HG02588 (cell line): Measurements from ENCODE around the gene STAMBPL1.

Experiments
- ATAC-seq: cut with Tn5 transposase; IDR thresholded peaks from one replicate; pipeline ENCODE4 v1.9.1; 2021; ENCODE audit warnings: mild to moderate bottlenecking, moderate library complexity; ENCODE audit not compliant: unreplicated experiment

The STAMBPL1 gene

DNA sequence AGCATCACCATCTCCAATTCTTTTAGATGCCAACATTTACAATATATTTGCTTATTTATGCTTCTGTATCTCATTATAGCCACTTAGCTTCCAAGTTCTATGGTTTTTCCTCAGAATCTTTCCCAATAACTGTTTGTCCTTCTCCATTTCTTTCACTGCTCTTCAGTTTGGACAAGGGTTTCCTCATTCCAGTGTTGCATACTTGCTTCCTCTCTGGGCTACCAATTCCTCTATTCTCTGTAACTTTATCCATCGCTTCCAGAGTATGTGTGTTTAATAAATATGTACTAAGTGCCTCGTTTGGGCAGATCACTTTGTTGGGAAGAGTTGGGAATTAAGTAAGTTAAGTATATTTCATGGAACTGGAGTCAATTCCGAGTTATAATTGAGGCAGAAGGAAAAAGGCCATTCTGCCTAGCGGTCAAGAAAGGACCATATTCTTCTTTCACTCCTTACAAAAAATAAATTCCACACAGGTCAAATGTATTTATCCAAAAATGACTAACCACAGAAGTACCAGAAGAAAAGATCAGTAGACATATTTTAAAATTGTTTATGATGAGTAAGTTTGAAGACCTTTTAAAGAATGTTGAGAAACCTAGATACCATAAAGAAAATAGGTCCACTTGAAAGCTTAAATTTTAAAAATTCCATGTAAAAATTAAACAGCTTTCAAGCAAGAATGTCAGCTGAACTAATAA lies 10.8 kb downstream of the STAMBPL1 start:
- no peak for ATAC-seq

DNA sequence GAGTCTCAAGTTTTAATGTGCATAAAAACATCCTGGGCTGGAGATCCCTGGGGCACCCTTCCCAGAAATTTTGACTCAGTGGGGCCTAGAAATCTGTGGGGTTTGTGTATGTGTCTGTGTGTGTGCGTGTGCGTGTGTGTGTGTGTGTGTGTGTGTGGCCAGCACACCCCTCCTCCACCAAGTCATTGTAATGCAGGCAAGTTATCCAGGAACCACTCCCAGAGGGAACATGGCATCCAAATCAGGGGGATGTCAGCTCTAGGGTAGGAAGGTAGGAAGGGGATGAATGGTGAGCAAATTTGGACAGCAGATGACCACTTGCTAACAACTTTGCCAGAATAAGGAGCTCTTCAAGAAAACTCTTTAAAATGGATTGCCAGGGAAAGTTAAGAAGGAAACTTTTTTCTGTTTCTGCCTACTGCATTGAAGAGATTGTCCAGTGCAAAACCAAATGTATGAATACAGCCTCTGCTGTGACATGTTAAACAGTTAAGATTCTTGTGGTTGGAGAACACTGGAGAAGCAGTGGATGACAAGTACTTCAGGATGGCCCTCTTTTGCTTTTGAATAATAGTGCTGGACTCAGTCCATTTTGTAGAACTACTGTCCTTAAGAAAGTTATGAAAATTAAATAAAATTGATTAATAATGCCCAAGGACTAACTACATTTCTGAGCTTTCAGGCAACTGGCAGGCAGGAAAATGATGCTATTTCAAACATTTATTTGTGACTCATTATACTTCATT lies 12.3 kb downstream of the STAMBPL1 start:
- no peak for ATAC-seq

DNA sequence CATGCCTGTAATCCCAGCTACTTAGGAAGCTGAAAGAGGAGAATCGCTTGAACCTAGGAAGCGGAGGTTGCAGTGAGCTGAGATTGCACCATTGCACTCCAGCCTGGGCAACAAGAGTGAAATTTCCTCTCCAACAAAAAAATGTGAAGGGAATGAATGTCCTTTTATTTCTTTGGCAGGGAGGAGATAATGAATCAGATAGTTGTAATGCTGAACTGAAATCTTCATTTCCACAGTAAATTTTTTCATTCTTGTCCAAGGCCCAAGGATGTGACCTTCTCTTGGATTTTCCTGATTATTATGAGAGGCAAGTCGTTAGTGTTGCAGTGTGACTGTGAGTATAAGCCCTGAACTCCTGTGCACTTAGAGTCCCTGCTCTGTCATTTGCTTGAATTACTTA lies 13.6 kb downstream of the STAMBPL1 start:
- ATAC-seq = no peak

DNA sequence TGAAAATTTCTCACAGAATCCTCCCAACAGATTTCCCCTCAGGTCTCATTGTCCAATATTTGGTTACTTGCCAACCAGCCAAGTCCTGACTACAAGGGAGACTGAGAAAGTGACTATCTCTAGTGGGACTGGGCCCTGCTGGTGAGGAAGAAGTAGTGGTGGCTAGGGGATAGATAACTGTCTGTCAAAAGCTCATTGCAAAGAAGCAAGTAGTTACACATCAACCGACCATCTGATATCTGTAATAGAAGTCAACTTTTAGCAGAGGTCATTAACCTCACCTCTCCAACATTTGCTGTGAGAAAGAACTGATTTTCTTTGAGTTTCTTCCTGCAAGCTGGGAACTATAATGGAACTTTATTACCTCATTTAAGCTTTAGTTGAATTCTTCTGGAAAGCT lies 15.2 kb downstream of the STAMBPL1 start:
- ATAC-seq = no peak

DNA sequence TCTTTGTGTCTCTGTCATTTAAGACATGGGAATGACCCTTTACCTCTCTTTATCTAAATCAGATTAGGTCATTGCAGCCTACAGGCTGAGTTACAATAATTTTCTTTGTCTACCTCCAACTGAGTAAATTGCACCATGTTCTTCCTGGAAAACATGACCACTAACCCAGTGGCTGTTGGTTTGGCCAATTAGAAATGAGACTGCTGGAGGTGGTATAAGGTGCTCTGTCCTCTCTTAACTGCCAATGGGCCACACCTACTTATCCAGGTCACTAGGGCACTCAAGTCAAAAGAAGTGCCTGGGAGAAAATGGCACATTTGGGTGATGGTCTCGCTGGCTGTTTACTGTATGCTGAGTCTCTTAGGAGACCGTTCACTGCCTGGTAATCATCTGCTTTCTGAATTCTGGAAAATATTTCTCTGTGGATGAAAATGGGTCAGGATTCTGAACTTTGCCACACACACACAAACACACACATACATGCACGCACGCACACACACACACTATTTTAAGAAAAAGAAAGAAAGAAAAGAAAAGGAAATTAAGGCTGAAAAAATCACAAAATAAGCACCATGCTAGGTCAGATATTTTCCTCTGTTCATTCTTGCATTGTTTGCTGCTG lies 16.4 kb downstream of the STAMBPL1 start:
- ATAC-seq = no peak

DNA sequence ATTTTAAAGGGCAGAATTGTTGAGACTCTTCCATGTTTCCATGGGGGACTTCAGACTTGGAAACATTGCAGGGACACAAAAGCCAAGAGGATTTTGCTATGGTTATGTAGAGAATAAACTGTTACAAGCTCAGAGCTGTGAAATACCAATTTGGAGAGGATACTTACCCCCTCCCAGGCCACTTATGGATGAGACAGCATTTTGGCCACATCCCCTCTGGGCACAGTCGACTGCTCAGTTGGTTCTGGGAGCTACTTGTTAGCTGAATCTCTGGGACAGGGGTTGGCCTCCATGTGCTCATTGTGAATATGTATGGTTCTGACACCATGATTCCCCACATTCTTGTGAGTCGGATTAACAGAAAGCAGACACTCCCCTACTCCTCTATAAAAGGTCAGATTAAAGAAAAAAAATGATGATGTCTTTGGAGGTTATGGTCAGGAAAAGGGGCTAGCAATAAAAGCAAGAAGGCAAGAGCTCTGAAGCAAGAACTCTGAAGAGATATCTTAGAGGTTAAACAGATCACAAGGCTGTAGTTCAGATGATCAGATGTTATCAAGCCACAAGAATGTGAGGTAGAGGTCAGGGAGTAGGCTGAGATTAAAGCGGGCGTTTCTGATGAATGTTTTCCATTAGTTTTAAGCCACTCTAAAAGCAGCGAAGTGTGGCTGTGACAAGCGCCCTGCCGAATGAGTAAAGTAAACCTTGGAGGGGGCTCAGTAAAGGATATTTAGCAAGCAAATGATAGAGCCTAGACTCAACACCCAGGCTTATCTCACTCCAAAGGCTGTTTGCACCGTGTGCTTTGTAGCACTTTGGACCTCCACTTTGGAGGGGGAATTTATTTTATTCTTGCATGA lies 17.2 kb downstream of the STAMBPL1 start:
- ATAC-seq = no peak

DNA sequence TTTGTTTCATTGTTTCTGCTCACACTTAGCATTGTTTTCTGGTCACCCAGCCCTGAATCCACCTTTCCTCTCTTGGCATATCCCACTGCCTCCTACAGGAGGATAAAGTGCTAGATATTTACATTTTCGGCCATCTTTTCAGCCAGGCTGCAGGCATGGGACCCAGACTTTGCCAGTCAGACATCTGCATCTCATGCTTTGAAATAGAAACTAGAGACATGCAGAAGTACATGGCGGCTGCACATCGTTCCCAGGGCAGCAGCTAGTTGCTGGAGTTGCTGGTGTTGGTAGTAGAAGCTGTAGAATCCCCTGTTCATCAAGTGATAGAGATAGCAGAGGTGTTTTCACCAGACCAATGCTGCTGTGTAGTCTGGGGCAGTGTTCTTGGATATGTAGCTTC lies 18.7 kb downstream of the STAMBPL1 start:
- ATAC-seq = no peak

DNA sequence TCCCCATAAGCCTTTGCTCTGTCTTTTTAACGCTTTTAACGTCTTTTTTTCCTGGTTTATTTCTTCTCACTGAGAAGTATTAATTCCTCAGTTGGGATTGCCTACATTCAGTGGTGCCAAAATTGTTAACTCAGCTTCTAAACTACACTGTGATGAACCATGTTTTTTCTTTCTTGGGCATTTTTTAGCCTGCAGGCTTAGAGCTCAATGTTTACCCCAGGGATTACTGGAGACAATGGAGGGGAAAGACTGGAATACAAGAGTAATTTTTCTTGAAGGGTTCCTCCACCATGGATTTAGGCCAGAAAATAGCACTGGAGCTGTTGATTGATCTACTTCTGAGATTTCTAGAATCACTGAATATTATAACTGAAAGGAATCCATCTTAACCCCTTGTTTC lies 19.8 kb downstream of the STAMBPL1 start:
- ATAC-seq = no peak

DNA sequence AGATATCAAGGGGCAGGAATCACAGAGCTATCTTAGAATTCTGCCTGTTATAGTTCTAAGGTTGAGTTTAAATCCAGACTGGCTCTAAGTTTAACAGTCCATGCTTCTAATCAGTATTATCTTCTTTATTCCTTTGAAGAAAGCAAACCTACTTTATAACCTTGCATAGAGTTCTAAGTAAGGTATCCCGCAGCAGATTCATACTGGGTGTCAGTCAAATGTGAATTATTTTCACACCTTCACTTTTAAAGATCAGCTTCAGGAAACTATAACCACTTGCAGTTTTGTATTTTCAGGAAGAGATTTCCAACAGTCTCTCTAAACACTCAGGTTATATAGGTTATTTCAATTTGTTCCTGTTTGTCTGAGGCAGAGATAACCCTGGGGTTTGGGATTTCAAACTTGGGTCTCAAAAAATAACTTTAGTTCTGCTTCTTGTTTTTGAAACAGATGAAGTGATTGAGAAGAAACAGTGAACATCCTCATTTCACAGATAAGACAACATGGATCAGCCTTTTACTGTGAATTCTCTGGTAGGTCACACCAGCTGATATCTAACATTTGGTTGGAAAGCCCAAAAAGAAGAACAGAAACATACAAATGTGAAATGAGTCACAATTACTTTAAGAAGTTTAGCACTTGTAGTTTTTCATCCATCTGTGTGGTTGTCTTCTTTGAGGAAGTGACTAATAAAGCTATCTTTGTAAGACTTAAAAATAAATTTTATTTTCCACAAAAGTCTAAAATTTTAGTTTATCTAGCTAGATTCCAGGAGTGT lies 21.4 kb downstream of the STAMBPL1 start:
- ATAC-seq = peak; percentile 79

DNA sequence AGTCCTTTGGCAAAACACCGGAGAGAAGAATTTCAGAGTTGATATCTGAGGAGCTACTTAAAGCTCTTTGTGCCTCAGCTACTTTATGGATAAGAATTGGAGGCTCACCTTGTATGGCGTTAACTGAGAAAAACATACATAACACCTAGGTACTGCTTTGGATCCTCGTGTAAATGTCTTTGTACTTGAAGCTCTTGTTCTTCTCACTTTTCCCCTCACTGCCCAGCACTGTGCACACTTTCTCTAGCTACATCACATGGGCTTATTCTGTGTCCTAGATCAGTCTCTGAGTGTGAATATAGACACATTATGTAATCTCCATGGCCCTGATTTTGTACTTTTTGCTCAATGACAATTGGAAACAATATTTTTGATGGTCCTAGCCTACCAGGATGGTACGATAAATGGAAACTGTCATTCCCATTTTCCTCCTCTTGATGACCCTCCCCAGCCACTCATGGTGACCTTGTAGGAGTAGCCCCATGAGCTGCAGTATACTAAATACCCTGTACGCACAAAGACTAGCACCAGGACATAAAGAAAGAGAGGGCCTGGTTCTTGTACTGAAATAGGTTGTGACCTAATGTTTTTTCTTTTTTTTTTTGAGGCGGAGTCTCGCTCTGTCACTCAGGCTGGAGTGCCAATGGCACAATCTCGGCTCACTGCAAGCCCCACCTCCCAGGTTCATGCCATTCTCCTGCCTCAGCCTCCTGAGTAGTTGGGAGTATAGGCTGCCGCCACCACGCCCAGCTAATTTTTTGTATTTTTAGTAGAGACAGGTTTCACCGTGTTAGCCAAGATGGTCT lies 22.1 kb downstream of the STAMBPL1 start:
- peak; percentile 27 for ATAC-seq

DNA sequence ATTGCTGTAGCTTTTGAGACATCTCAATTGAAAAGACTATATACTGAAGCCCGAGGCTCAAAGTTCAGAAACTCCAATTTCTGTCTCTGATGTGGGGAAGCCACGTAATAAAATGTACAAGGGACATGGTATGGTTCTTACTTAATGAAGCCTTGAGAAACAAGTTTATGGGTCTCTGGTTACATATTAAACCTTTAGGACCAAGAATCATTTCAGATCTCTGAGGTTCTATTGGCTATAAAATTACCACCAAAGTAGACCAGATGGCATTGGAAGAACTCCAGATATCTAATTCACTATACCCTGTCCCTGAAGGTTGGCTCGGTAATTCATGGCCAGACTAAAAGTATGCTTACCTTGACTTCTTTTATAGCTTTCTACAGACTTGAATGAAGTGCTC lies 23.7 kb downstream of the STAMBPL1 start:
- no peak for ATAC-seq

DNA sequence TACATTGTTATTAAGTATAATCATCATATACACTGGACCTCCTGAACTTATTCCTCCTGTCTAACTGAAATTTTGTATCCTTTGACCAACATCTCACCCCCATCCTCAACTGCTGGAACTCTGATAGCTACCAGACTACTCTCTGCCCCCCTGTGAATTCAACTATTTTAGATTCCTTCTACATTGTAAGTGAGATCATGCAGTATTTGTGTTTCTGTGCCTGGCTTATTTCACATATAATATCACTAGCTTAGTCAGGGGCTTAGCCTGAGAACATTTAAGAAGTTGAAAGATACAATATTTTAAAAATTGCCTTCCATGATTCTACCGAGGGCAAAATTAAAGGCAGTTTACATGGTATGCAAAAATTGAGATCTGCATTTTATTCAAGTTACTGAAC lies 26.9 kb downstream of the STAMBPL1 start:
- no peak for ATAC-seq

DNA sequence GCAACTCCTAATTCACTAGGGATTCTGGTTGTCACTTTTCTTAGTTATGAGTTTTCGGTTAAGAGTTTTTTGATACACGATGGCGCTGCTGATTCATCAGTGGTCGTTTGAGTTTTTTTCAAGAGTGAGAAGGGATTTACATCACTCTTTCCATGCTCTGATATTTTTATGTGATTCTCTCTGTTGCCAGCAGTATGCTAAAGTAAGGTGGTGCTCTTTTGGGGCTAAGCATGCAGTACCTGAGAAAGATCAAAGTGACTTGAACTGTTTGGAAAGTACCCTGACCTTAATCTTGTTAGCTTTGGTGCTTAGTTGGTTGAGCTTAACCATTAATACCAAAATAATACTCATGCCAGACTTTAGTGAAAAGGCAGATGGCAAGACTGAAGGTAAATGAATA lies 28.1 kb downstream of the STAMBPL1 start:
- ATAC-seq = no peak

DNA sequence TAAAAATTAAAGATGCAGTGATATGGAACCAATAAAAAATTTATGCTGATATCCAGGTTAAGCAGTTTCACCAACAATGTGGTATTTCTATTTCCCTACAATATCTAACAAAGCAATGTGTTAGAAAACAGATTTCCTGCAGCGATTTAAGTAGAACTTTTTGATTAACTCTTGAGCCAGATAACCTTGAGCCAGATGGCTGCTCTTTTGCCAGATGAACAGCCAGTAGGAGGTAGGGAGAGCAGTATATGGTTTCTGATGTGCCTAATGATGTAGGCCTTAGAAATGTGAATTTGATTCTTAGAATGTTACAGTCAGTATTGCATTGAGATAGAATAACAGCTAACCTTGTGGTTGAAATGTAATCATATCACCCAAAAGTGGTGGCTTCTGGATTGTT lies 31.1 kb downstream of the STAMBPL1 start:
- no peak for ATAC-seq

DNA sequence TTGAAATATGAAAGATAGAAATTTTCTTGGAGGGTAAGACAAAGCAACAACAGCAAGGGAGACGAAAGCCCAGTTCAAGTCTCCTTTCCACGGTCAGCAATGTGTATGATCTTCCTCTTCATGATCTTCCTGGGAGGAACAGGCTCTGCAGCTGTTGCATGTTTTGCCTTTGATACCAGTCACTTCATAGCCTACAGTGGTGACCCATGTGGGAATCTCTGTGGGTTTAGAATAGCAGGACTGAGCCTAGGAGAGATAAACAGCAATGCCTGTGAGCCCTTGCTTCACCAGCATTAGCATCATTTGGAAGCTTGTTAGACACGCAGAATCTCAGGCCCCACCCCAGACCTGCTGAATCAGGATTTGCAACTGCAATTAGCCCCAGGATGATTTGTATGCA lies 31.8 kb downstream of the STAMBPL1 start:
- no peak for ATAC-seq

DNA sequence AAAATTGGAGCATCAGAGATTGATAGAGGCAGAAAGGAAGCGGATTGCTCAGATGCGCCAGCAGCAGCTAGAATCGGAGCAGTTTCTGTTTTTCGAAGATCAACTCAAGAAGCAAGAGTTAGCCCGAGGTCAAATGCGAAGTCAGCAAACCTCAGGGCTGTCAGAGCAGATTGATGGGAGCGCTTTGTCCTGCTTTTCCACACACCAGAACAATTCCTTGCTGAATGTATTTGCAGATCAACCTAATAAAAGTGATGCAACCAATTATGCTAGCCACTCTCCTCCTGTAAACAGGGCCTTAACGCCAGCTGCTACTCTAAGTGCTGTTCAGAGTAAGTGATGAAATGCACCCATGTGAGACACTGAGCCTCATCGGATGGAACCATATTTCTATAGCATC lies 33.1 kb downstream of the STAMBPL1 start:
- ATAC-seq = no peak

DNA sequence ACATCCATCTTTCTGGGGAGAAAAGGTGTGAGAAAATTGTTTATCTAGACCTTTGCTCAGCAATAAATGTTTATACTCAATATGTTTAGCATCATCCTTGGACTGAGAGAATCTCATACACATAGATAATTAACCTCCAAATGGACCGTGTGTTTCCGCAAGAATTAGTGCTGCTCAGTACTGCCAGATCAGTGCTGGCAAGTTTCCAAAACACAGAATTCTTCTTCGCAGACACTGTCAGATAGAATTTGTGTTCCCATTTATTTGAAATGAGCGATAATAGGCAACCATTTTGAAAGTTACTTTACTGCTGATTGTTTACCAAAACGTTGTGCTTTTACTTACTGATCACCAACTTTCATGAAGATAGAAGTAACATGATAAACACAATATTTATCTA lies 33.7 kb downstream of the STAMBPL1 start:
- no peak for ATAC-seq

DNA sequence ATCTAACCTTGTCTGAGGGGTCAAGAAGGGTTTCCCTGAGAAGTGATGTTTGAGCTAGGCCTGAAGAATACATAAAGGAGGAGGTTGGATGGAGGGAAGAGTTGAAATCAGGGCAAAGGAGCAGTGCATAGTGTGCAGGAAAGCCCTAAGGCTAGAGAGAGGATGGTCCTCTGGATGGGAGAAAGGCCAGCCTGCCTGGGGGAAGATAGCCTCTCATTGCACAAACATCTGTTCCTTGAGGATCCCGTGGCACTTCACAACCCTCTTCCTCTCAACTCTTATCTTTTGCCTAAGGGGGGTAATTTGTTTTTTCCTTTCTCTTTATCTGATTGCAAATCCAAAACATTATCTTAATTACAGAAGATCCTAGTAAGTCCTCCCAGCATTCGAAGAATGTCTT lies 35.7 kb downstream of the STAMBPL1 start:
- no peak for ATAC-seq

DNA sequence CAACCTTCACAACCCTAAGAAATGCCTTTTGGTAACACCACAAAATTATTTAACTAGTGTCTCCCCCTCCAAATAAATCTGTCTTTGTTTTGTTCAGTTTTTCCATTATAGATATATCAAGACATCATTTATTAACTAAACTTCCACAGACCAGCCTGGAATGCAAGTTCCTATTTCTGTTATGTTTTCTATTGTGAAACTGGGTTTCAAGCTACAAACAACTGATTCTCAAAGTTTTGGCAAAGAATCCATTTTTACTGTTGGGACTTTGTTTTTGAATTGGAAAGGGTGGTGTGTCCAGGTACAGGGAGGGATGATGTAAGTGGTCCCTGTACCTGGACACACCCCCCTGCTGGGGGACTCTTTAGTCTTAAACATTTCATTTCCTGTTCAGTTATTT lies 36.2 kb downstream of the STAMBPL1 start:
- no peak for ATAC-seq

DNA sequence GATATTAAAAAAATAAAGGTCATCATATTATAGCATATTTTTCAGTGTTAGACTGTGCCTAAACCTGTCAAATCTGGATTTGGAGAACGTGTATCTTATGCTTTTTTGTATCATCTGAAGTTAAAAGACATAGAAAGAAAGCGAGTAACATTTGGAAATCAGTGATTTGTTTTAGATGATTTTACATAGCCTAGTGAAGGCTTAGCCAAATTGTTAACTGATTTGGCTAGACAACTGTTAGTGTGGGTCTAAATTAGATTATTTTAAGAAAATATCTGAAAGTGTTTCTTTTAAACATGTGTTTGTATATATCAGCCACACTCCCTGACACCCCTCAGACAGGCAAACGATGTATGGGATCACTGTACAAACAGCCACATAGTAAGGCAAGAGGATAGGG lies 36.9 kb downstream of the STAMBPL1 start:
- no peak for ATAC-seq
